Epithelial cell of esophagus (primary cell): ENCODE data around the gene POP4.

Experiments used
- DNase-seq: peaks from one replicate; pipeline ENCODE4 v3.0.0; 2010; ENCODE audit warnings: low read depth
- H3K4me3 ChIP-seq: 2 replicates; pipeline ENCODE4 v1.5.1; 2011; ENCODE audit warnings: mild to moderate bottlenecking, low read length, control low read depth
- CTCF ChIP-seq: IDR thresholded peaks from 2 replicates; pipeline ENCODE4 v1.5.1; 2011; ENCODE audit warnings: low read depth, mild to moderate bottlenecking, low read length, control low read depth, inconsistent platforms; ENCODE audit not compliant: insufficient read depth; ENCODE audit errors: missing control alignments

POP4 gene

GRCh38 chr19:29662604-29663404 lies 56.7 kb downstream of the POP4 start:
- no peak for TF ChIP-seq CTCF
- no peak overlapping the region for H3K4me3 ChIP-seq
- peak; percentile 81 for DNase-seq

GRCh38 chr19:29663861-29664752 lies 58.0 kb downstream of the POP4 start:
- no peak overlapping the region for H3K4me3 ChIP-seq
- TF ChIP-seq CTCF, result no peak
- DNase-seq, result peak; percentile 93

GRCh38 chr19:29664753-29665214 lies 58.7 kb downstream of the POP4 start:
- TF ChIP-seq CTCF, result no peak
- peak overlapping the region; percentile 32 for H3K4me3 ChIP-seq
- no peak for DNase-seq

GRCh38 chr19:29665215-29665825 lies 59.2 kb downstream of the POP4 start, which contains the start of gene PLEKHF1:
PLEKHF1 (plus strand) TSS chr19:29665461; CDS start chr19:29673840, 8,379 bp downstream.
- peak within 1 kb of the TSS; percentile 49 for H3K4me3 ChIP-seq
- DNase-seq, result peak; percentile 84
- TF ChIP-seq CTCF, result no peak

DNA sequence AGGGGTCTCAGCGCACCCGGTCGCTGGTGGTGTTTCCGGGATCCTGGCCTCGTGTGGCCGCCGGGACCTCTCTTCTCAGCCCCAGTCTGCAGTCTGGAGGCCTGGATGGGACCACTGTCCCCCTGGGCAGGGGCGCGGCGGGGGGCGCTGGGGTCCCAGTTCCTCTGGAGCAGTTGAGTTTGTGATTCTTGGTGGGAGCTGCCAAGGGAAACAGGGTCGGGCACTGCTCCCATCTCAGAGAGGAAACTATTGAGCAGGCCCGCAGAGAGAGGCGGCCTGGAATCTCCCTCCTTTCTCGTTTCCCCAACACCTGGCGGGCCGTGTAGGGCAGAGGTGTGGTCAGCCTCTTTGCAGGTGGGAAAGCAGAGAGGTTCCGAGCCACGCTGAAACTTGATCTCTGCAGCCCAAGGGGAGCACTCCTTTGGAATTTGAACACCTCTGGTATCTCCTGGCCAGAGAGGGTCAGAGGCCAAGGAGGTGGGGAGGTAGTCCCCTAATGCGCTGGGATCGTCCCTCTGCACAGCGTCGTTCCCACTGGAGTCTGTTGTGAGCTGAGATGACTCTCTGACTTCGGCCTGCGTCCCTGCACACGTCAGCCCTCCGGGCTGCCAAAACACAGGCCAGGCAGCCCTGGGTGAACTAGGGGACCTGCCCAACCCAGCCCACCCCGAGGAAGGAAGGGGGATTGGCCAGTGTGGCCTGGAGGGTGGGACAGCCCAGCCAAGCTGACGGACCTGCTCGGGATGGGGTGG lies 59.9 kb downstream of the POP4 start:
- TF ChIP-seq CTCF, result no peak
- H3K4me3 ChIP-seq, result peak overlapping the region; percentile 49
- DNase-seq, result peak; percentile 36
